Gastroesophageal sphincter (tissue), 4 donors: ENCODE results near the gene AKT3. TPM values are rescaled to one million over a fixed set of nuclear protein-coding genes. Genes with fewer than 3 reads are reported as not detected.

Source experiments
- ATAC-seq: fragments of 150-250 bp; one replicate; pipeline ENCODE4 v1.9.1; 2016; ENCODE audit warnings: mild to moderate bottlenecking, moderate library complexity
- H3K27ac ChIP-seq, 4 donors: fragments of 200-600 bp; sonication (generic) in 3 of 4; 1 replicate in 3 of 4; 2 replicates in 1 of 4; pipeline ENCODE4 v1.5.1; 2016 to 2019
- H3K27me3 ChIP-seq: fragments of 200-600 bp; sonication (generic); one replicate; pipeline ENCODE4 v1.5.1; 2019
- H3K36me3 ChIP-seq, 2 donors: fragments of 200-600 bp; sonication (generic); one replicate each; pipeline ENCODE4 v1.5.1; 2019; ENCODE audit warnings: control low read depth in 1 of 2
- H3K4me1 ChIP-seq, 3 donors: fragments of 200-600 bp; sonication (generic); 1 replicate in 2 of 3; 2 replicates in 1 of 3; pipeline ENCODE4 v1.5.1; 2016 to 2019; ENCODE audit warnings: control low read depth in 2 of 3
- H3K4me3 ChIP-seq, 2 donors: fragments of 200-600 bp; sonication (generic); one replicate each; pipeline ENCODE4 v1.5.1; 2019; ENCODE audit warnings: mild to moderate bottlenecking in 1 of 2, moderate library complexity in 1 of 2
- H3K9me3 ChIP-seq, 3 donors: fragments of 200-600 bp; sonication (generic); one replicate each; pipeline ENCODE4 v1.5.1; 2017 to 2019; ENCODE audit warnings: control low read depth in 2 of 3
- EP300 ChIP-seq: sonication (generic); formaldehyde crosslinking; IDR thresholded peaks from one replicate; pipeline ENCODE4 v1.6.1; 2017; ENCODE audit warnings: antibody characterized with exemption, mild to moderate bottlenecking
- POLR2A ChIP-seq, 2 donors: fragments of 450-650 bp; IDR thresholded peaks; one replicate each; pipeline ENCODE4 v1.6.1; 2017; ENCODE audit warnings: antibody characterized with exemption in 2 of 2, mild to moderate bottlenecking in 2 of 2, moderate library complexity in 1 of 2
- POLR2AphosphoS5 ChIP-seq: sonication (generic); formaldehyde crosslinking; IDR thresholded peaks from one replicate; pipeline ENCODE4 v1.6.1; 2017; ENCODE audit warnings: antibody characterized with exemption
- WGBS, 2 donors: methylation state at CpG; one replicate each; pipeline ENCODE4 v1.1.5; 2018; ENCODE audit warnings: low coverage in 1 of 2; 5-methylcytosine and 5-hydroxymethylcytosine counted together
- total RNA-seq, 4 donors: library from RNA; depleted of rRNA; stranded (reverse); fragments of >200 nt; gene quantifications; one replicate each; pipeline ENCODE4 v1.1.0, GENCODE V29; 2016
- TF ChIP-seq, protein P1 (sequence below), 4 experiments: fragments of 200-600 bp in 2 of 4; fragments of 450-650 bp in 2 of 4; sonication (generic) in 1 of 4; IDR thresholded peaks; one replicate each; pipeline ENCODE4 v1.5.1; 2017 to 2019; ENCODE audit warnings: antibody characterized with exemption in 4 of 4, mild to moderate bottlenecking in 2 of 4, moderate library complexity in 2 of 4

AKT3 gene
- total RNA-seq, 4 donors from 2014 or later: 72.8 to 102 (median 89.3) TPM

DNA sequence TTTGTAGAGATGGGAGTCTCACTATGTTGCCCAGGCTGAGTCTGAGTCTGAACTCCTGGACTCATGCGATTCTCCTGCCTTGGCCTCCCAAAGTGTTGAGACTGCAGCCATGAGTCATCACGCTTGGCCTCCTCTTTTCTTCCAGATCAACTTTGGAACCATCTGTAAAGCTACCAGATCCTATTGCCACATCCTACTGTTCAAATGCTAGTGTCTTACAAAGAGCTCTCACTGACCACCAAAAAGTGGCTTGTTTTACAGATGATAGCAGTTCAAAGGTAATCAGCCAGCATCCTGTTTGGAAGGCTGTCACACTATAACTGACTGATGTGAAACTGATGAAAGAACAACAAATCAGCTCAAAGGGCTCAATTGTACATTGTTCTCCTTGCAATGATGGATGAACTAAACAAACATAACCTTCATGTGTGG lies 221.6 kb downstream of the AKT3 start:
- H3K27ac ChIP-seq: no peak overlapping the region
- peaks cover 0 to under 1% (median 0%) of the 10 kb centered on the region in 3 donors for H3K9me3 ChIP-seq
- peaks cover 0 to 48% of the 10 kb centered on the region in 2 donors for H3K36me3 ChIP-seq
- H3K27me3 ChIP-seq: no peaks in the 10 kb centered on the region
- TF ChIP-seq POLR2AphosphoS5 (no peak), POLR2A (IDR thresholded peaks at IDR 0.05) (no peak), EP300 (no peak)
- TF ChIP-seq, protein P1, sequence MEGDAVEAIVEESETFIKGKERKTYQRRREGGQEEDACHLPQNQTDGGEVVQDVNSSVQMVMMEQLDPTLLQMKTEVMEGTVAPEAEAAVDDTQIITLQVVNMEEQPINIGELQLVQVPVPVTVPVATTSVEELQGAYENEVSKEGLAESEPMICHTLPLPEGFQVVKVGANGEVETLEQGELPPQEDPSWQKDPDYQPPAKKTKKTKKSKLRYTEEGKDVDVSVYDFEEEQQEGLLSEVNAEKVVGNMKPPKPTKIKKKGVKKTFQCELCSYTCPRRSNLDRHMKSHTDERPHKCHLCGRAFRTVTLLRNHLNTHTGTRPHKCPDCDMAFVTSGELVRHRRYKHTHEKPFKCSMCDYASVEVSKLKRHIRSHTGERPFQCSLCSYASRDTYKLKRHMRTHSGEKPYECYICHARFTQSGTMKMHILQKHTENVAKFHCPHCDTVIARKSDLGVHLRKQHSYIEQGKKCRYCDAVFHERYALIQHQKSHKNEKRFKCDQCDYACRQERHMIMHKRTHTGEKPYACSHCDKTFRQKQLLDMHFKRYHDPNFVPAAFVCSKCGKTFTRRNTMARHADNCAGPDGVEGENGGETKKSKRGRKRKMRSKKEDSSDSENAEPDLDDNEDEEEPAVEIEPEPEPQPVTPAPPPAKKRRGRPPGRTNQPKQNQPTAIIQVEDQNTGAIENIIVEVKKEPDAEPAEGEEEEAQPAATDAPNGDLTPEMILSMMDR (IDR thresholded peaks at IDR 0.05): no peak
- H3K4me3 ChIP-seq: no peak overlapping the region
- ATAC-seq: no peak
- H3K4me1 ChIP-seq: peaks cover 0 to 13% (median 0%) of the 10 kb centered on the region in 3 donors
- 100% methylated on average over 1 of the region's 2 CpGs; no CpG with 5 or more reads in 1 of the 2 donors for whole genome bisulfite sequencing, 2 donors

DNA sequence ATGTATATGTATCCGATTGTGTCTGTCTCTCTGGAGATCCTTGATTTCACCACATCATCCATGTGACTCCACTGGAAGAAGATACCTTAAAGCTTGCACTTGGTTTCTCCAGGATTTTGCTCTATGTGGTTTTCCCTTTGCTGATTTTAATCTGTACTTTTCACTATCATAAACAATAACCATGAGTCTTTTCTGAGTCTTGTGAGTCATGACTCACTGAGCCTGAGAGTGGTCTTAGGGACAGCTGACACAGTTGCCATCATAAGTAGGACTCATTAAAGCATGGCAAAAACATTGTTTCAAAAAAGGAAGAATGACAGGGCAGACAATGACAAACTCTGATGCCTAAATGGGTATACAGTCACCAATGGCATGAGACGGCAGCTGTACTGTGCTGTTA lies 226.2 kb downstream of the AKT3 start:
- Histone ChIP-seq H3K27ac (no peak overlapping the region), H3K36me3 (peaks cover 0 to 40% of the 10 kb centered on the region in 2 donors), H3K4me1 (peaks cover 0 to 13% (median 0%) of the 10 kb centered on the region in 3 donors), H3K9me3 (peaks cover 0 to 8% (median 0%) of the 10 kb centered on the region in 3 donors), H3K4me3 (no peak overlapping the region), H3K27me3 (no peaks in the 10 kb centered on the region)
- no peak for ATAC-seq
- no peak for TF ChIP-seq POLR2AphosphoS5
- TF ChIP-seq EP300: no peak
- no peak for TF ChIP-seq POLR2A (IDR thresholded peaks at IDR 0.05)
- TF ChIP-seq, protein P1 (IDR thresholded peaks at IDR 0.05): no peak
- 93 to 97% methylated on average over 2 of the region's 2 CpGs for WGBS, 2 donors

DNA sequence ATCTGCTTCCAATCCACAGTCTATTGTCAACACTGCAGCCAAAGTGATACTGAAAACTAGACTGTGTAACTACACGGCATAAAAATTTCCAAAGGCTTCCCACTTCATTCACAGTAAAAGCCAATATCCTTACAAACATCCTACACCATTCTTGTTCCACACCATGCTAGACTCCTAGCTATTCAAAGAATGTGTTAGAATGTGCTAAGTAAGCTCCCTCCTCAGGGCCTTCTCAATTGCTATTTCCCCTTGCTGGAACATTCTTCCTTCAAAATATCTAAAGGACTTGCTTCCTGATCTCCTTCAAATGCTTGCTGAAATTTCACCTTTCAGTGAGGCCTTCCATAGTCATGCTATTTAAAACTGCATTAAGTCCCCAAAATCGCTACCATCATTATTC lies 228.1 kb downstream of the AKT3 start:
- Histone ChIP-seq H3K27ac (no peak overlapping the region), H3K36me3 (peaks cover 0 to 32% of the 10 kb centered on the region in 2 donors), H3K9me3 (peaks cover 0 to 8% (median 0%) of the 10 kb centered on the region in 3 donors), H3K4me3 (no peak overlapping the region), H3K27me3 (no peaks in the 10 kb centered on the region), H3K4me1 (peaks cover 0 to 3% (median 0%) of the 10 kb centered on the region in 3 donors)
- 87 to 92% methylated on average over 2 of the region's 2 CpGs for WGBS, 2 donors
- TF ChIP-seq, protein P1 (IDR thresholded peaks at IDR 0.05): no peak
- TF ChIP-seq POLR2A (IDR thresholded peaks at IDR 0.05) (no peak), EP300 (no peak), POLR2AphosphoS5 (no peak)
- no peak for ATAC-seq

DNA sequence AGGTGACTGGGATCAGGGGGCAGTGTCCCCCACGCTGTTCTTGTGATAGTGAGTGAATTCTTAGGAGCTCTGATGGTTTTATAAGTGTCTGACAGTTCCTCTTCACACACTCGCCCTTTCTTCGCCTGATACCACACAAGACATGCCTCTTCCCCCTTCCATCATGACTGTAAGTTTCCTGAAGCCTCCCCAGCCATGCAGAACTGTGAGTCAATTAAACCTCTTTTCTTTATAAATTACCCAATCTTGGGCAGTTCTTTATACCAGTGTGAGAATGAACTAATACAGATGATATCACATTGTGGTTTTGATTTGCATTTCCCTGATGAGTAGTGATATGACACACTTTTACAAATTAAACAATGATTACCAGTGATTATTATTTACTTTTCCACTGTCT lies 229.9 kb downstream of the AKT3 start:
- ATAC-seq: no peak
- H3K27me3 ChIP-seq: no peaks in the 10 kb centered on the region
- no peak for TF ChIP-seq EP300
- TF ChIP-seq, protein P1 (IDR thresholded peaks at IDR 0.05): no peak
- no peak for TF ChIP-seq POLR2AphosphoS5
- no peak for TF ChIP-seq POLR2A (IDR thresholded peaks at IDR 0.05)
- H3K27ac ChIP-seq: no peak overlapping the region
- no peak overlapping the region for H3K4me3 ChIP-seq
- H3K36me3 ChIP-seq: peaks cover 0 to 19% of the 10 kb centered on the region in 2 donors
- H3K4me1 ChIP-seq: no peaks in the 10 kb centered on the region
- 93 to 100% methylated on average over 2 to 3 of the region's 3 CpGs for WGBS, 2 donors
- peaks cover 0 to 8% (median 0%) of the 10 kb centered on the region in 3 donors for H3K9me3 ChIP-seq

DNA sequence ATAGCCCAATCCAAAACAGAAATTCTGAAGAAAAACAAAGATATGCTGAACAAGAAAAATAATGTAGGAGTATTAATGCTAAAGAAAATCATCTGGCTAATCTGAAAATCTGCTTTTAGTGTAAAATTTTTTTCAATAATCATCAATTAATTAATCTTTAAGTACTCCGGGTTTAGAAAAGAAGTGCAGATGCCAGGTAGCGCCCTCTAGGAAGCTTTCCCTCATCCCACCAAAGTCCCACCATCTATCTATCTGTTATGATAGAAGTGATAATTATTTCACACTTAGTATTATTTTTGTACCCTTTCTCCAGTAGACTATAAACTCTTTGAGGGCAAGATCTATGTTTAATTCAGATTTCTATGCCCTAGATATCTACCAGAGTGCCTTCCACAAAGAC lies 240.3 kb downstream of the AKT3 start:
- Histone ChIP-seq H3K9me3 (no peaks in the 10 kb centered on the region), H3K4me3 (no peak overlapping the region), H3K4me1 (no peaks in the 10 kb centered on the region), H3K36me3 (peaks cover 0 to 40% of the 10 kb centered on the region in 2 donors), H3K27me3 (no peaks in the 10 kb centered on the region), H3K27ac (no peak overlapping the region)
- TF ChIP-seq, protein P1 (IDR thresholded peaks at IDR 0.05): no peak
- no peak for TF ChIP-seq POLR2AphosphoS5
- no peak for TF ChIP-seq POLR2A (IDR thresholded peaks at IDR 0.05)
- no peak for TF ChIP-seq EP300
- no peak for ATAC-seq
- 87 to 94% methylated on average over 2 of the region's 2 CpGs for WGBS, 2 donors
